ENCODE results near the gene C13orf42.
"Not testable (repeated sequence)": the region's sequence is repeated elsewhere in the genome, so short reads cannot be mapped to it uniquely, and the experiment has no call there.

Gene C13orf42

GRCh38 chr13:51147732-51148131 lies 36.7 kb upstream of the C13orf42 start:
- Histone ChIP-seq H3K9ac (ENCODE audit: low read length) (no peak overlapping the region), H3K4me3 (ENCODE audit: low read length) (no peak overlapping the region), H3K36me3 (ENCODE audit: control insufficient read depth, insufficient read depth, low read length) (no peaks in the 10 kb centered on the region), H3K27me3 (ENCODE audit: control insufficient read depth, insufficient read depth, low read length) (no peaks in the 10 kb centered on the region), H3K27ac (ENCODE audit: low read depth, low read length) (no peak overlapping the region), H3K4me1 (ENCODE audit: control insufficient read depth, insufficient read depth, low read length) (no peaks in the 10 kb centered on the region)

GRCh38 chr13:51146667-51147066 lies 35.6 kb upstream of the C13orf42 start:
- H3K4me1 ChIP-seq (ENCODE audit: control insufficient read depth, insufficient read depth, low read length) = no peaks in the 10 kb centered on the region
- H3K27me3 ChIP-seq (ENCODE audit: control insufficient read depth, insufficient read depth, low read length) = no peaks in the 10 kb centered on the region

GRCh38 chr13:51137250-51137649 lies 26.2 kb upstream of the C13orf42 start:
- H3K9ac ChIP-seq (ENCODE audit: low read length) = no peak overlapping the region
- H3K36me3 ChIP-seq (ENCODE audit: control insufficient read depth, insufficient read depth, low read length) = no peaks in the 10 kb centered on the region
- H3K4me3 ChIP-seq (ENCODE audit: low read length) = no peak overlapping the region
- no peaks in the 10 kb centered on the region for H3K27me3 ChIP-seq (ENCODE audit: control insufficient read depth, insufficient read depth, low read length)
- no peaks in the 10 kb centered on the region for H3K4me1 ChIP-seq (ENCODE audit: control insufficient read depth, insufficient read depth, low read length)
- no peak overlapping the region for H3K27ac ChIP-seq (ENCODE audit: low read depth, low read length)

More at GRCh38 chr13:51146667-51147066, 35.6 kb upstream of the C13orf42 start:
- Histone ChIP-seq H3K9ac (ENCODE audit: low read length) (no peak overlapping the region), H3K4me3 (ENCODE audit: low read length) (no peak overlapping the region), H3K27ac (ENCODE audit: low read depth, low read length) (no peak overlapping the region), H3K36me3 (ENCODE audit: control insufficient read depth, insufficient read depth, low read length) (no peaks in the 10 kb centered on the region)

DNA sequence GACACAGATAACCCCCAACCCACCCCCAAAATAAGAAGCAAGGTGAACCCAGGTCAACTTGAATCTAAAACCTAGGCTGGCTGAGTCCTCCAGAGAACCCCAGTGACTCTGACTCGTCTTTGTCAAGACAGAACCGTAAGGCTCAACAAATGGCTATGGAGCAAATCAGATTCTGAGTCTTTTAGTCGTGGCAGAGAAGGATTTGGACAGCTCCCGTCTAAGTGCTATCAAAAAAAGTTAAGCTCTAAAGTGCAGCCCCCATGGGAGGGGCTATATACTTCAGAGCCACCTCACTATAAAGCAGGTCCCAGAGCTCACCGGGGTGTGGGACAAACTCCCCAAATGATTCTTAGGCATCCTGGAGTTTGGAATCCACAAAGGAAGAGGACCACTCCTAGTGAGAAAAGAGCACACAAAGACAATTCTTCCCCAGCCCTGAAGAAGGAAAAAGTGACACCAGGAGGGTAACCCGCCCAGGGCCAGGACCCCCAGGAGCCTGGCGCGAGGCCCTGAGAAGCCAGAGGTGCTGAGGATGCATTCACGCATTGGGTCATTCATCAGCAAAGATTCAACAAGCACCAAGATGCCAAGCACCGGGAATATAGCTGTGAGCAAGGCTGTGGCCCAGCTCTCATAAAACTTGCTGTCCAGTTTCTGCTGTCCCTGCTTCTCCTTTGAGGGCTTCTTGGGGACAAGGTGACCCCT lies 25.4 kb upstream of the C13orf42 start:
- Histone ChIP-seq H3K4me1 (ENCODE audit: control insufficient read depth, insufficient read depth, low read length) (no peaks in the 10 kb centered on the region), H3K27ac (ENCODE audit: low read depth, low read length) (no peak overlapping the region), H3K4me3 (ENCODE audit: low read length) (no peak overlapping the region), H3K36me3 (ENCODE audit: control insufficient read depth, insufficient read depth, low read length) (no peaks in the 10 kb centered on the region), H3K27me3 (ENCODE audit: control insufficient read depth, insufficient read depth, low read length) (no peaks in the 10 kb centered on the region), H3K9ac (ENCODE audit: low read length) (no peak overlapping the region)

- no peak overlapping the region for H3K4me3 ChIP-seq (ENCODE audit: low read length)
- no peak overlapping the region for H3K27ac ChIP-seq (ENCODE audit: low read depth, low read length)
- H3K4me1 ChIP-seq (ENCODE audit: control insufficient read depth, insufficient read depth, low read length) = no peaks in the 10 kb centered on the region
- no peak overlapping the region for H3K9ac ChIP-seq (ENCODE audit: low read length)
- no peaks in the 10 kb centered on the region for H3K27me3 ChIP-seq (ENCODE audit: control insufficient read depth, insufficient read depth, low read length)
- no peaks in the 10 kb centered on the region for H3K36me3 ChIP-seq (ENCODE audit: control insufficient read depth, insufficient read depth, low read length)
Observed at GRCh38 chr13:51134763-51135365, 23.8 kb upstream of the C13orf42 start.

GRCh38 chr13:51130348-51130747 lies 19.3 kb upstream of the C13orf42 start:
- H3K27ac ChIP-seq (ENCODE audit: low read depth, low read length) = no peak overlapping the region
- no peaks in the 10 kb centered on the region for H3K27me3 ChIP-seq (ENCODE audit: control insufficient read depth, insufficient read depth, low read length)
- no peak overlapping the region for H3K4me3 ChIP-seq (ENCODE audit: low read length)
- no peaks in the 10 kb centered on the region for H3K36me3 ChIP-seq (ENCODE audit: control insufficient read depth, insufficient read depth, low read length)
- H3K4me1 ChIP-seq (ENCODE audit: control insufficient read depth, insufficient read depth, low read length) = no peaks in the 10 kb centered on the region
- H3K9ac ChIP-seq (ENCODE audit: low read length) = no peak overlapping the region

DNA sequence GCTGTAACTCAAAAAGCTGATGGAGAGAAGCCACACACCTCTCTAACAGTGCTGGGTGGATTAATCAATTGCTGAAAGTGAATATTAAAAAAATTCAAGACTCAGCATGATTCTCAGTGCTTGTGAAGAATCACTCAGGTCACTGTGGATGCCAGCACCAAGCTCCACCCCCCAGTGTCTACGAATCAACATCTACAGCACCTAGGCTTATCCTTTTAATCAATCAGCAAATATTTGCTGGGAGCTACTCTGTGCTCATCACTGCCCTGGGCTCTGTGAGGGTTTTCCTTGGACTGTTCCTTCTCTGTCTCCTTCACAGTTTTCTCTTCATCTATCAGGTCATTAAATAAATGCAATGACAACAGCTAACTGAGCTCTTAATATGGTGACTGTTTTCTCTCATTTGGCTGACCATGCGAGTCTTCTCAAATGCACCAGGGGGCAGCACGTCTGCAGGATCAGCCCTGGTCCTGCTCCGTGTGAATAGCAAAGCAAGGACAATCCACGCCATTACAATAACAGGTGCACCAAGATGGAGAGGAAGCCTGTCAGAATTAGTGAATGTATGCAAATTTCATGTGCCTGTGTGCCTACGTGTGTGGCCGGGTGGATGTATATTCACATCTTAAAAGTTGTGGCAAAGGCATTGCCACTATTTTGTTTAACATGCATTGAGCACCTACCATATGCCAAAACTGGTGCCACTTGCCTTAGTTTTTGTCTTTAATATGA lies 14.6 kb upstream of the C13orf42 start:
- Histone ChIP-seq H3K27ac (ENCODE audit: low read depth, low read length) (no peak overlapping the region), H3K27me3 (ENCODE audit: control insufficient read depth, insufficient read depth, low read length) (no peaks in the 10 kb centered on the region), H3K4me3 (ENCODE audit: low read length) (no peak overlapping the region), H3K9ac (ENCODE audit: low read length) (no peak overlapping the region), H3K4me1 (ENCODE audit: control insufficient read depth, insufficient read depth, low read length) (no peaks in the 10 kb centered on the region), H3K36me3 (ENCODE audit: control insufficient read depth, insufficient read depth, low read length) (no peaks in the 10 kb centered on the region)

DNA sequence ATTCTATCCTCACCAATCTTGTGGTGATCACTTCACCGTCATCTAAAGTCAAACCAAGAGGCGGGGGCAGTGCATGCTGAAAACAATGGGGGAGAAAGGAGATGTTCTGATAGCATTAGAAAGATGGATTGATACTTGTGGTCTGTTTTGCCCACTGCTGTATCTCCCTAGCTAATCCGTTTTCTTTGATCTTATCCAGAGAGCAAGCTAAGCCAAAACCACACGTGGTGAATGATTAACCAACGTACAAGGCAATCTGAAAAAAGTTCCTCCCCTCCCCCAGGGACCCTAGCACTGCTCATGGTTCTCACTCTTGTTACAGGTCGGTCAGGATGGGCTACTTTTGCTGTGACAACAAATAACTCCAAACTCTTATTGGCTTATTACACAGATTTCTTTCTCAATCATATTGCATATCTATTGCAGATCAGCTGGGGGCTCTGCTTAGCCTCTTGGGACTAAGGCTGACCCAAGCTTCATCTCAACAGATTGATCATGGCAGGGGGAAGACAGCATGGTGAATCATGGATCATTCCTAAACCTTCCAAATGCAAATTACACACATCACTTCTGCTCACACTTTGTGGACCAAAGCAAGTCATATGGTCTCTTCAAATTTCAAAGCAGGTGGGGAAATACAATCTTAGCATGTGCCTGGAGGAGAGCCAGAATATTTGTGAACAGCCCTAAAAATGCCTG lies 11.9 kb upstream of the C13orf42 start:
- H3K4me3 ChIP-seq (ENCODE audit: low read length) = no peak overlapping the region
- no peaks in the 10 kb centered on the region for H3K4me1 ChIP-seq (ENCODE audit: control insufficient read depth, insufficient read depth, low read length)
- H3K27ac ChIP-seq (ENCODE audit: low read depth, low read length) = no peak overlapping the region
- no peaks in the 10 kb centered on the region for H3K27me3 ChIP-seq (ENCODE audit: control insufficient read depth, insufficient read depth, low read length)
- no peaks in the 10 kb centered on the region for H3K36me3 ChIP-seq (ENCODE audit: control insufficient read depth, insufficient read depth, low read length)
- no peak overlapping the region for H3K9ac ChIP-seq (ENCODE audit: low read length)

DNA sequence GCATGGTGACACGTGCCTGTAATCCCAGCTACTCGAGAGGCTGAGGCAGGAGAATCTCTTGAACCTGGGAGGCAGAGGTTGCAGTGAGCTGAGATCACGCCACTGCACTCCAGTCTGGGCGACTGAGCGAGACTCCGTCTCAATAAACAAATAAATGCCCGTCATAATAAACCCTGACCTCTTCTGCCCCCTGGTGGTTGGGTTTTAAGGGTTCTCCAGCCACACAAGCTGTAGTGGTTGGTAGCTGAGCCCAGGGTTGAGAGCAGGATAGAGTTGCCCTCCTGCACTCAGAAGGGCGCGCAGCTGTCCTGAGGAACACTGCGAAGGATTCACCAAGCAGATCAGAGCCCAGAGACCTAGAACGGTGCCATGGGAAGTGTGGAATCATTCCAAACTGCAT lies 9.8 kb upstream of the C13orf42 start:
- not testable (repeated sequence) for H3K4me3 ChIP-seq (ENCODE audit: low read length); H3K27me3 ChIP-seq (ENCODE audit: control insufficient read depth, insufficient read depth, low read length); H3K36me3 ChIP-seq (ENCODE audit: control insufficient read depth, insufficient read depth, low read length); H3K27ac ChIP-seq (ENCODE audit: low read depth, low read length); H3K9ac ChIP-seq (ENCODE audit: low read length); H3K4me1 ChIP-seq (ENCODE audit: control insufficient read depth, insufficient read depth, low read length)

GRCh38 chr13:51118809-51119431 lies 7.8 kb upstream of the C13orf42 start:
- no peaks in the 10 kb centered on the region for H3K36me3 ChIP-seq (ENCODE audit: control insufficient read depth, insufficient read depth, low read length)
- no peaks in the 10 kb centered on the region for H3K27me3 ChIP-seq (ENCODE audit: control insufficient read depth, insufficient read depth, low read length)
- H3K4me1 ChIP-seq (ENCODE audit: control insufficient read depth, insufficient read depth, low read length) = no peaks in the 10 kb centered on the region
- no peak overlapping the region for H3K27ac ChIP-seq (ENCODE audit: low read depth, low read length)
- H3K4me3 ChIP-seq (ENCODE audit: low read length) = no peak overlapping the region
- no peak overlapping the region for H3K9ac ChIP-seq (ENCODE audit: low read length)

DNA sequence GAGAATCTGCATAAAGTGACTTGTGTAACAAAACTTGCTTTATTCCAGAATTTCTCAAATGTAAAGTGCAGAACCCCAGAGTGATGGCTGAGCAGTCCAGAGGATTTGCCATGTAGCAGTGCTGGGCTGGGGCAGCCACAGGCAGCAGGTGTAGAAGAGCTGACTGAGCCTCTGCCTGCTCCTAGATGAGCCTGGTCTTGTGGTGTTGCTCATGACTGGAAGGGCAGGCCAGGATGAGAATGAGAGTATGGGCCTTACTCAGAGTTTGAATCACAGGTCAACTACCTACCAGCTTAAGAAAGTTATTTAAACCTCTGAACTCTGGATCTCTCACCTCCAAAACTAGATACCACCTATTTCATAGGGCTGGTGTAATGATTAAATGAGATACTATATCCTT lies 2.9 kb upstream of the C13orf42 start:
- Histone ChIP-seq H3K9ac (ENCODE audit: low read length) (no peak overlapping the region), H3K4me3 (ENCODE audit: low read length) (no peak overlapping the region), H3K27me3 (ENCODE audit: control insufficient read depth, insufficient read depth, low read length) (no peaks in the 10 kb centered on the region), H3K4me1 (ENCODE audit: control insufficient read depth, insufficient read depth, low read length) (no peaks in the 10 kb centered on the region), H3K36me3 (ENCODE audit: control insufficient read depth, insufficient read depth, low read length) (no peaks in the 10 kb centered on the region), H3K27ac (ENCODE audit: low read depth, low read length) (no peak overlapping the region)
